GM12878 (cell line): Measurements from ENCODE around the gene AMHR2. TPM values are rescaled to one million over a fixed set of nuclear protein-coding genes. Genes with fewer than 3 reads are reported as not detected.

Experiments
- ATAC-seq: fragments of 200-7000 bp; cut with Tn5 transposase; 3 replicates; pipeline ENCODE4 v1.9.1; 2020; ENCODE audit warnings: mild to moderate bottlenecking, moderate library complexity
- BruUV-seq: library from RNA; stranded (reverse); fragments of 400-500 nt; replicated peaks from 2 replicates; lab custom pipeline; 2021; lab: Mats Ljungman, UMichigan
- CTCF ChIA-PET: fragments of 300-600 bp; sonication (Branson Sonifier 250); formaldehyde crosslinking; extraction: SDS; loops from one replicate; lab custom pipeline; 2021; ENCODE audit warnings: inconsistent platforms; lab: Yijun Ruan, JAX
- POLR2A ChIA-PET: fragments of 350-600 bp; formaldehyde crosslinking; extraction: SDS; loops from one replicate; lab custom pipeline; 2021; ENCODE audit warnings: inconsistent platforms; lab: Charles Lee
- RAD21 ChIA-PET: fragments of 300-600 bp; sonication (Branson Sonifier 250); formaldehyde crosslinking; loops from one replicate; lab custom pipeline; 2023; ENCODE audit warnings: antibody characterized with exemption; ENCODE audit not compliant: unreplicated experiment; lab: Charles Lee
- SMC1A ChIA-PET: fragments of 300-600 bp; sonication (Branson Sonifier 250); formaldehyde crosslinking; loops from one replicate; lab custom pipeline; 2023; ENCODE audit not compliant: unreplicated experiment, uncharacterized antibody; lab: Charles Lee
- DNase-seq: peaks from one replicate; pipeline ENCODE4 v3.0.0-alpha.2; 2011; ENCODE audit warnings: low read depth, low spot score
- FAIRE-seq: peaks from 3 replicates; lab custom pipeline; 2011; peaks lifted over from hg19 to GRCh38; lab: Jason Lieb, UNC
- H2AFZ ChIP-seq: 2 replicates; pipeline ENCODE4 v1.6.0; 2011; ENCODE audit warnings: low read depth, low read length, control low read depth; ENCODE audit not compliant: control insufficient read depth
- H3K27ac ChIP-seq: 2 replicates; pipeline ENCODE4 v1.5.1; 2011; ENCODE audit warnings: control low read depth; ENCODE audit not compliant: control insufficient read depth, insufficient read depth
- H3K27me3 ChIP-seq, 2 experiments: replicated peaks in 1 of 2; 2 replicates each; pipeline versions ENCODE4 v1.6.0 to v1.6.1; 2011; ENCODE audit warnings: low read length in 1 of 2; ENCODE audit not compliant: control insufficient read depth in 2 of 2, insufficient read depth in 2 of 2
- H3K36me3 ChIP-seq, 2 experiments: 2 replicates each; pipeline ENCODE4 v1.5.1; 2011; ENCODE audit warnings: low read length in 1 of 2; ENCODE audit not compliant: control insufficient read depth in 2 of 2, insufficient read depth in 2 of 2
- H3K4me1 ChIP-seq: 2 replicates; pipeline ENCODE4 v1.6.1; 2011; ENCODE audit warnings: mild to moderate bottlenecking, low read length, moderate library complexity, mixed read lengths; ENCODE audit not compliant: control insufficient read depth, insufficient read depth
- H3K4me2 ChIP-seq: 2 replicates; pipeline ENCODE4 v1.6.0; 2011; ENCODE audit warnings: control low read depth; ENCODE audit not compliant: control insufficient read depth, insufficient read depth
- H3K4me3 ChIP-seq: fragments of 200-600 bp; sonication (generic); 2 replicates; pipeline ENCODE4 v1.5.1; 2016
- H3K79me2 ChIP-seq: 2 replicates; pipeline ENCODE4 v1.6.0; 2011; ENCODE audit warnings: low read length; ENCODE audit not compliant: control insufficient read depth, insufficient read depth
- H3K9ac ChIP-seq: 2 replicates; pipeline ENCODE4 v1.8.0; 2011; ENCODE audit warnings: low read length, control low read depth, mixed read lengths; ENCODE audit not compliant: control insufficient read depth, insufficient read depth
- H3K9me3 ChIP-seq: replicated peaks from 3 replicates; pipeline ENCODE4 v1.5.1; 2011; ENCODE audit warnings: mild to moderate bottlenecking, low read length; ENCODE audit not compliant: control insufficient read depth, insufficient read depth
- H4K20me1 ChIP-seq: 2 replicates; pipeline ENCODE4 v1.6.0; 2011; ENCODE audit not compliant: control insufficient read depth, insufficient read depth
- BACH1 ChIP-seq: fragments of 450-650 bp; IDR thresholded peaks from 2 replicates; pipeline ENCODE4 v1.6.1; 2017; ENCODE audit warnings: mild to moderate bottlenecking, borderline replicate concordance
- CBX5 ChIP-seq: sonication (generic); IDR thresholded peaks from 2 replicates; pipeline ENCODE4 v1.6.1; 2016; ENCODE audit warnings: low read depth, moderate library complexity, mild to moderate bottlenecking, inconsistent platforms
- CHD1 ChIP-seq: IDR thresholded peaks from 2 replicates; pipeline ENCODE4 v1.6.1; 2012; ENCODE audit warnings: low read depth, low read length, improper control_type of control experiment
- EZH2 ChIP-seq: IDR thresholded peaks from 2 replicates; pipeline ENCODE4 v1.6.1; 2012; ENCODE audit warnings: low read depth, mild to moderate bottlenecking, control low read depth, inconsistent platforms, low read length, borderline replicate concordance; ENCODE audit not compliant: control insufficient read depth
- MEF2A ChIP-seq: IDR thresholded peaks from 2 replicates; pipeline ENCODE4 v1.6.1; 2011; ENCODE audit warnings: low read depth, mild to moderate bottlenecking, low read length, moderate library complexity; ENCODE audit not compliant: insufficient read depth
- MYB ChIP-seq: fragments of 150-350 bp; IDR thresholded peaks from 2 replicates; pipeline ENCODE4 v1.6.1; 2014; ENCODE audit warnings: mild to moderate bottlenecking, low read depth, low read length, borderline replicate concordance
- NFIC ChIP-seq: IDR thresholded peaks from 2 replicates; pipeline ENCODE4 v1.6.1; 2012; ENCODE audit warnings: low read depth, mild to moderate bottlenecking, inconsistent platforms, low read length, moderate library complexity
- POLR2A ChIP-seq: IDR thresholded peaks from 2 replicates; pipeline ENCODE4 v1.6.1; 2011; ENCODE audit warnings: low read depth, mild to moderate bottlenecking, low read length
- RB1 ChIP-seq: fragments of 450-650 bp; formaldehyde crosslinking; IDR thresholded peaks from 2 replicates; pipeline ENCODE4 v1.6.1; 2017; ENCODE audit warnings: mild to moderate bottlenecking, borderline replicate concordance
- RUNX3 ChIP-seq: IDR thresholded peaks from 2 replicates; pipeline ENCODE4 v1.6.1; 2012; ENCODE audit warnings: low read length, inconsistent platforms
- SIN3A ChIP-seq: IDR thresholded peaks from 2 replicates; pipeline ENCODE4 v1.6.1; 2012; ENCODE audit warnings: low read depth, low read length, improper control_type of control experiment
- SMC3 ChIP-seq: IDR thresholded peaks from 2 replicates; pipeline ENCODE4 v1.6.1; 2011; ENCODE audit warnings: low read length, improper control_type of control experiment, borderline replicate concordance
- STAT3 ChIP-seq: IDR thresholded peaks from 2 replicates; pipeline ENCODE4 v1.6.1; 2011; ENCODE audit warnings: low read depth, low read length, improper control_type of control experiment
- TAF1 ChIP-seq: IDR thresholded peaks from 2 replicates; pipeline ENCODE4 v1.6.1; 2011; ENCODE audit warnings: mild to moderate bottlenecking, low read depth, low read length, borderline replicate concordance
- ZNF207 ChIP-seq: fragments of 450-650 bp; IDR thresholded peaks from 2 replicates; pipeline ENCODE4 v1.6.1; 2014; ENCODE audit warnings: antibody characterized with exemption, mild to moderate bottlenecking, borderline replicate concordance
- ZSCAN29 ChIP-seq: fragments of 450-650 bp; IDR thresholded peaks from 2 replicates; pipeline ENCODE4 v1.6.1; 2017; ENCODE audit warnings: mild to moderate bottlenecking, moderate library complexity
- WGBS: methylation state at CpG from one replicate; pipeline ENCODE4 v1.1.6; 2016; ENCODE audit warnings: low lambda C conversion rate; ENCODE audit not compliant: insufficient replicate concordance, insufficient coverage; ENCODE audit errors: missing lambda C conversion rate; 5-methylcytosine and 5-hydroxymethylcytosine counted together
- in situ Hi-C: fragments of 300-500 bp; cut with MboI; formaldehyde crosslinking; loops from 9 replicates; pipeline ENCODE4 v1.14.3; 2018; ENCODE audit warnings: mixed read lengths
- intact Hi-C: fragments of 100-400 bp; cut with micrococcal nuclease; formaldehyde crosslinking; loops from one replicate; pipeline ENCODE4 v1.14.2; 2022; ENCODE audit not compliant: unreplicated experiment
- polyA plus RNA-seq, 11 experiments: library from polyadenylated mRNA; depleted of rRNA in 4 of 11; unstranded in 6 of 11; stranded (reverse) in 5 of 11; fragments of >200 nt; fragmentation: Nextera tagmentation in 4 of 11; fragmentation: Illumina TruSeq in 1 of 11; extraction: Ambion mirVana in 4 of 11; extraction: Trizol in 1 of 11; gene quantifications; 1 replicate in 1 of 11; 2 replicates in 10 of 11; pipeline versions ENCODE4 v1.2.1 to v1.2.3, GENCODE V29; 2011 to 2016; ENCODE audit warnings: inconsistent platforms in 2 of 11, missing spikeins in 2 of 11, low read depth in 1 of 11
- total RNA-seq, 4 experiments: library from RNA; depleted of rRNA in 3 of 4; stranded (reverse); fragments of >200 nt in 3 of 4; fragmentation: Illumina TruSeq in 1 of 4; extraction: Trizol in 1 of 4; gene quantifications; 2 replicates each; pipeline versions ENCODE4 v1.2.1 to v1.2.3, GENCODE V29; 2013 to 2021
- TF ChIP-seq, protein P1 (sequence below): fragments of 450-650 bp; IDR thresholded peaks from 2 replicates; pipeline ENCODE4 v1.6.1; 2017; ENCODE audit warnings: mild to moderate bottlenecking, moderate library complexity
- TF ChIP-seq, protein P2 (sequence below): IDR thresholded peaks from 2 replicates; pipeline ENCODE4 v1.6.1; 2011; ENCODE audit warnings: borderline replicate concordance, low read depth, mild to moderate bottlenecking, moderate library complexity, low read length; ENCODE audit not compliant: insufficient read depth, poor library complexity, severe bottlenecking

The AMHR2 gene
- total and polyA plus RNA-seq, 10 of the 15 experiments (the other 5 are each of a cell fraction or from before 2014, with no cell fraction given) = 0.06 TPM; not detected in 9

GRCh38 chr12:53410951-53411350 is 12.7 kb upstream of the AMHR2 start:
- ChIA-PET SMC1A (interaction anchor here (2.1 kb wide), 1 partner anchor 58 kb away, joined by 13 read pairs; no protein-coding TSS in a partner anchor), POLR2A (no interaction called here), CTCF (interaction anchor here (0.7 to 2.4 kb wide), 4 partner anchors 10 to 59 kb away, joined by 3 to 12 read pairs (median 6); no protein-coding TSS in a partner anchor), RAD21 (interaction anchor here (1.3 kb wide), 1 partner anchor 31 kb away, joined by 4 read pairs; the partner anchor contains the start of gene SP1)
- Histone ChIP-seq H3K36me3 (peaks cover 13 to 25% of the 10 kb centered on the region in 2 experiments), H3K4me2 (no peak overlapping the region), H2AFZ (no peak overlapping the region), H3K27me3 (no peaks in the 10 kb centered on the region), H3K79me2 (no peaks in the 10 kb centered on the region), H3K27ac (no peak overlapping the region), H3K4me1 (peaks cover 5% of the 10 kb centered on the region; the same call in 1 of the 2 replicates), H4K20me1 (no peaks in the 10 kb centered on the region), H3K9me3 (no peaks in the 10 kb centered on the region), H3K4me3 (no peak overlapping the region), H3K9ac (no peak overlapping the region)
- ATAC-seq (no peak), FAIRE-seq (no peak), DNase-seq (no peak)
- no TSS peak for BruUV-seq
- intact Hi-C loops = no loop called here
- in situ Hi-C loops = no loop called here
- 100% methylated on average over 5 of the region's 5 CpGs for WGBS
- TF ChIP-seq EZH2 (no peak), RB1 (no peak), POLR2A (no peak), NFIC (no peak), TAF1 (no peak), ZSCAN29 (no peak), BACH1 (no peak), RUNX3 (no peak), STAT3 (no peak), CHD1 (no peak), SIN3A (no peak), SMC3 (no peak), MEF2A (no peak), CBX5 (no peak), MYB (no peak), ZNF207 (no peak)
- TF ChIP-seq, protein P1, sequence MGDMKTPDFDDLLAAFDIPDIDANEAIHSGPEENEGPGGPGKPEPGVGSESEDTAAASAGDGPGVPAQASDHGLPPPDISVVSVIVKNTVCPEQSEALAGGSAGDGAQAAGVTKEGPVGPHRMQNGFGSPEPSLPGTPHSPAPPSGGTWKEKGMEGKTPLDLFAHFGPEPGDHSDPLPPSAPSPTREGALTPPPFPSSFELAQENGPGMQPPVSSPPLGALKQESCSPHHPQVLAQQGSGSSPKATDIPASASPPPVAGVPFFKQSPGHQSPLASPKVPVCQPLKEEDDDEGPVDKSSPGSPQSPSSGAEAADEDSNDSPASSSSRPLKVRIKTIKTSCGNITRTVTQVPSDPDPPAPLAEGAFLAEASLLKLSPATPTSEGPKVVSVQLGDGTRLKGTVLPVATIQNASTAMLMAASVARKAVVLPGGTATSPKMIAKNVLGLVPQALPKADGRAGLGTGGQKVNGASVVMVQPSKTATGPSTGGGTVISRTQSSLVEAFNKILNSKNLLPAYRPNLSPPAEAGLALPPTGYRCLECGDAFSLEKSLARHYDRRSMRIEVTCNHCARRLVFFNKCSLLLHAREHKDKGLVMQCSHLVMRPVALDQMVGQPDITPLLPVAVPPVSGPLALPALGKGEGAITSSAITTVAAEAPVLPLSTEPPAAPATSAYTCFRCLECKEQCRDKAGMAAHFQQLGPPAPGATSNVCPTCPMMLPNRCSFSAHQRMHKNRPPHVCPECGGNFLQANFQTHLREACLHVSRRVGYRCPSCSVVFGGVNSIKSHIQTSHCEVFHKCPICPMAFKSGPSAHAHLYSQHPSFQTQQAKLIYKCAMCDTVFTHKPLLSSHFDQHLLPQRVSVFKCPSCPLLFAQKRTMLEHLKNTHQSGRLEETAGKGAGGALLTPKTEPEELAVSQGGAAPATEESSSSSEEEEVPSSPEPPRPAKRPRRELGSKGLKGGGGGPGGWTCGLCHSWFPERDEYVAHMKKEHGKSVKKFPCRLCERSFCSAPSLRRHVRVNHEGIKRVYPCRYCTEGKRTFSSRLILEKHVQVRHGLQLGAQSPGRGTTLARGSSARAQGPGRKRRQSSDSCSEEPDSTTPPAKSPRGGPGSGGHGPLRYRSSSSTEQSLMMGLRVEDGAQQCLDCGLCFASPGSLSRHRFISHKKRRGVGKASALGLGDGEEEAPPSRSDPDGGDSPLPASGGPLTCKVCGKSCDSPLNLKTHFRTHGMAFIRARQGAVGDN = no peak
- TF ChIP-seq, protein P2, sequence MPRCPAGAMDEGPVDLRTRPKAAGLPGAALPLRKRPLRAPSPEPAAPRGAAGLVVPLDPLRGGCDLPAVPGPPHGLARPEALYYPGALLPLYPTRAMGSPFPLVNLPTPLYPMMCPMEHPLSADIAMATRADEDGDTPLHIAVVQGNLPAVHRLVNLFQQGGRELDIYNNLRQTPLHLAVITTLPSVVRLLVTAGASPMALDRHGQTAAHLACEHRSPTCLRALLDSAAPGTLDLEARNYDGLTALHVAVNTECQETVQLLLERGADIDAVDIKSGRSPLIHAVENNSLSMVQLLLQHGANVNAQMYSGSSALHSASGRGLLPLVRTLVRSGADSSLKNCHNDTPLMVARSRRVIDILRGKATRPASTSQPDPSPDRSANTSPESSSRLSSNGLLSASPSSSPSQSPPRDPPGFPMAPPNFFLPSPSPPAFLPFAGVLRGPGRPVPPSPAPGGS = no peak
